HG03432 (cell line): Measurements from ENCODE around the gene SHPK.
"Not testable (repeated sequence)": the region's sequence is repeated elsewhere in the genome, so short reads cannot be mapped to it uniquely, and the experiment has no call there.

Experiments
- ATAC-seq: cut with Tn5 transposase; IDR thresholded peaks from one replicate; pipeline ENCODE4 v1.9.1; 2021; ENCODE audit warnings: mild to moderate bottlenecking, moderate library complexity; ENCODE audit not compliant: unreplicated experiment

The SHPK gene

GRCh38 chr17:3590768-3591167, 45.3 kb downstream of the SHPK start:
- ATAC-seq: no peak

GRCh38 chr17:3590231-3590630, 45.8 kb downstream of the SHPK start:
- ATAC-seq: no peak

GRCh38 chr17:3589784-3590183, 46.3 kb downstream of the SHPK start:
- no peak for ATAC-seq

- no peak for ATAC-seq
Measured at GRCh38 chr17:3585826-3586225, 50.2 kb downstream of the SHPK start.

GRCh38 chr17:3583456-3583855, 52.6 kb downstream of the SHPK start:
- ATAC-seq: no peak

- ATAC-seq: no peak
Measured at GRCh38 chr17:3582915-3583314, 53.1 kb downstream of the SHPK start.

GRCh38 chr17:3578667-3579066, 57.4 kb downstream of the SHPK start:
- not testable (repeated sequence) for ATAC-seq

- ATAC-seq: no peak
Measured at GRCh38 chr17:3576970-3577369, 59.1 kb downstream of the SHPK start.

GRCh38 chr17:3575511-3575910, 60.5 kb downstream of the SHPK start:
- ATAC-seq: no peak

- ATAC-seq: no peak
Measured at GRCh38 chr17:3574231-3574630, 61.8 kb downstream of the SHPK start.

GRCh38 chr17:3573246-3574100, 62.6 kb downstream of the SHPK start:
- no peak for ATAC-seq

- no peak for ATAC-seq
Measured at GRCh38 chr17:3572231-3572630, 63.8 kb downstream of the SHPK start.

GRCh38 chr17:3571043-3571900, 64.8 kb downstream of the SHPK start:
- ATAC-seq: no peak

GRCh38 chr17:3569534-3570137, 66.4 kb downstream of the SHPK start:
- no peak for ATAC-seq

GRCh38 chr17:3566551-3566950, 69.5 kb downstream of the SHPK start:
- no peak for ATAC-seq

GRCh38 chr17:3565143-3565542, 70.9 kb downstream of the SHPK start:
- ATAC-seq: no peak

GRCh38 chr17:3564241-3564640, 71.8 kb downstream of the SHPK start:
- not testable (repeated sequence) for ATAC-seq

GRCh38 chr17:3559270-3559645, 76.8 kb downstream of the SHPK start:
- ATAC-seq: no peak

GRCh38 chr17:3558603-3559269, 77.3 kb downstream of the SHPK start:
- ATAC-seq: peak; percentile 74
